ENCODE data around the gene CTSC. TPM values are rescaled to one million over a fixed set of nuclear protein-coding genes. Genes with fewer than 3 reads are reported as not detected.

Gene CTSC
- total and polyA plus RNA-seq, 9 of the 15 experiments (the other 6 are each of a cell fraction or from before 2014, with no cell fraction given) = 113 to 403 (median 187) TPM

DNA sequence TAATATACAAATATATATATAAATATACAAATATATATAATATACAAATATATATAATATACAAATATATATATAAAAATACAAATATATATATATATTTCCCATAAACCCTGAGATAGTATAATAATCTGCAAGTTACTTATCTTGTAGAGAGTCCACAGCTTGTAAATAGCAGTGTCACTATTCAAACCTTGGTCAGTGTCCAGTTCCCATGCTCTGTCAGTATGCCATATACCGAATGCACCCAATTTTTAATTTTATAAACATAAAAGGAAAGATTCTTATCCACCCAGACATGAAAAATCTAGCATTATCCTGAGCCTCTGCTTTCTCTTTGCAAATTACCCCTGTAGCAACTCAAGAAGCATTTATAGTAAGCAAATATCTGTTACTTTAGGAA is 21.6 kb upstream of the CTSC start:
- Histone ChIP-seq H3K4me1 (replicated peaks in 1 of 2; ENCODE audit: control insufficient read depth in 2 of 2, insufficient read depth in 2 of 2, low read length in 2 of 2) (peaks cover 0 to 16% of the 10 kb centered on the region in 2 experiments; a peak in 3 of 5 replicates), H2AFZ (ENCODE audit: low read depth, low read length) (peak overlapping the region; percentile 49), H3K27me3 (ENCODE audit: control insufficient read depth in 2 of 2, insufficient read depth in 2 of 2, low read length in 2 of 2) (no peaks in the 10 kb centered on the region), H3K4me2 (ENCODE audit: insufficient read depth, low read length) (peak overlapping the region; percentile 73), H3K79me2 (ENCODE audit: control insufficient read depth, insufficient read depth, low read length) (no peaks in the 10 kb centered on the region), H3K36me3 (ENCODE audit: control insufficient read depth, insufficient read depth, low read length) (no peaks in the 10 kb centered on the region; the same call in 2 of the 3 replicates), H3K9me3 (replicated peaks; ENCODE audit: control insufficient read depth, insufficient read depth, low read depth, low read length) (no peaks in the 10 kb centered on the region), H3K4me3 (no peak overlapping the region), H3K9me1 (ENCODE audit: control insufficient read depth, insufficient read depth, low read length) (no peaks in the 10 kb centered on the region), H3K27ac (ENCODE audit: extremely low read depth, low read depth, low read length) (peak overlapping the region; percentile 43), H3K9ac (ENCODE audit: insufficient read depth in 1 of 2, low read depth in 2 of 2, low read length in 2 of 2) (peak overlapping the region in 1 of 2 experiments; percentile 29; a peak in 1 of 4 replicates), H4K20me1 (replicated peaks; ENCODE audit: control insufficient read depth, insufficient read depth, low read length) (no peaks in the 10 kb centered on the region)
- ChIA-PET CTCF (ENCODE audit: low intra/inter-chr PET ratio) (no interaction called here), POLR2A (interaction anchor here (0.8 to 1.2 kb wide), 5 partner anchors 9 to 69 kb away, joined by 3 to 6 read pairs (median 4); partner anchors contain the start of gene CTSC)
- TF ChIP-seq, protein P1, sequence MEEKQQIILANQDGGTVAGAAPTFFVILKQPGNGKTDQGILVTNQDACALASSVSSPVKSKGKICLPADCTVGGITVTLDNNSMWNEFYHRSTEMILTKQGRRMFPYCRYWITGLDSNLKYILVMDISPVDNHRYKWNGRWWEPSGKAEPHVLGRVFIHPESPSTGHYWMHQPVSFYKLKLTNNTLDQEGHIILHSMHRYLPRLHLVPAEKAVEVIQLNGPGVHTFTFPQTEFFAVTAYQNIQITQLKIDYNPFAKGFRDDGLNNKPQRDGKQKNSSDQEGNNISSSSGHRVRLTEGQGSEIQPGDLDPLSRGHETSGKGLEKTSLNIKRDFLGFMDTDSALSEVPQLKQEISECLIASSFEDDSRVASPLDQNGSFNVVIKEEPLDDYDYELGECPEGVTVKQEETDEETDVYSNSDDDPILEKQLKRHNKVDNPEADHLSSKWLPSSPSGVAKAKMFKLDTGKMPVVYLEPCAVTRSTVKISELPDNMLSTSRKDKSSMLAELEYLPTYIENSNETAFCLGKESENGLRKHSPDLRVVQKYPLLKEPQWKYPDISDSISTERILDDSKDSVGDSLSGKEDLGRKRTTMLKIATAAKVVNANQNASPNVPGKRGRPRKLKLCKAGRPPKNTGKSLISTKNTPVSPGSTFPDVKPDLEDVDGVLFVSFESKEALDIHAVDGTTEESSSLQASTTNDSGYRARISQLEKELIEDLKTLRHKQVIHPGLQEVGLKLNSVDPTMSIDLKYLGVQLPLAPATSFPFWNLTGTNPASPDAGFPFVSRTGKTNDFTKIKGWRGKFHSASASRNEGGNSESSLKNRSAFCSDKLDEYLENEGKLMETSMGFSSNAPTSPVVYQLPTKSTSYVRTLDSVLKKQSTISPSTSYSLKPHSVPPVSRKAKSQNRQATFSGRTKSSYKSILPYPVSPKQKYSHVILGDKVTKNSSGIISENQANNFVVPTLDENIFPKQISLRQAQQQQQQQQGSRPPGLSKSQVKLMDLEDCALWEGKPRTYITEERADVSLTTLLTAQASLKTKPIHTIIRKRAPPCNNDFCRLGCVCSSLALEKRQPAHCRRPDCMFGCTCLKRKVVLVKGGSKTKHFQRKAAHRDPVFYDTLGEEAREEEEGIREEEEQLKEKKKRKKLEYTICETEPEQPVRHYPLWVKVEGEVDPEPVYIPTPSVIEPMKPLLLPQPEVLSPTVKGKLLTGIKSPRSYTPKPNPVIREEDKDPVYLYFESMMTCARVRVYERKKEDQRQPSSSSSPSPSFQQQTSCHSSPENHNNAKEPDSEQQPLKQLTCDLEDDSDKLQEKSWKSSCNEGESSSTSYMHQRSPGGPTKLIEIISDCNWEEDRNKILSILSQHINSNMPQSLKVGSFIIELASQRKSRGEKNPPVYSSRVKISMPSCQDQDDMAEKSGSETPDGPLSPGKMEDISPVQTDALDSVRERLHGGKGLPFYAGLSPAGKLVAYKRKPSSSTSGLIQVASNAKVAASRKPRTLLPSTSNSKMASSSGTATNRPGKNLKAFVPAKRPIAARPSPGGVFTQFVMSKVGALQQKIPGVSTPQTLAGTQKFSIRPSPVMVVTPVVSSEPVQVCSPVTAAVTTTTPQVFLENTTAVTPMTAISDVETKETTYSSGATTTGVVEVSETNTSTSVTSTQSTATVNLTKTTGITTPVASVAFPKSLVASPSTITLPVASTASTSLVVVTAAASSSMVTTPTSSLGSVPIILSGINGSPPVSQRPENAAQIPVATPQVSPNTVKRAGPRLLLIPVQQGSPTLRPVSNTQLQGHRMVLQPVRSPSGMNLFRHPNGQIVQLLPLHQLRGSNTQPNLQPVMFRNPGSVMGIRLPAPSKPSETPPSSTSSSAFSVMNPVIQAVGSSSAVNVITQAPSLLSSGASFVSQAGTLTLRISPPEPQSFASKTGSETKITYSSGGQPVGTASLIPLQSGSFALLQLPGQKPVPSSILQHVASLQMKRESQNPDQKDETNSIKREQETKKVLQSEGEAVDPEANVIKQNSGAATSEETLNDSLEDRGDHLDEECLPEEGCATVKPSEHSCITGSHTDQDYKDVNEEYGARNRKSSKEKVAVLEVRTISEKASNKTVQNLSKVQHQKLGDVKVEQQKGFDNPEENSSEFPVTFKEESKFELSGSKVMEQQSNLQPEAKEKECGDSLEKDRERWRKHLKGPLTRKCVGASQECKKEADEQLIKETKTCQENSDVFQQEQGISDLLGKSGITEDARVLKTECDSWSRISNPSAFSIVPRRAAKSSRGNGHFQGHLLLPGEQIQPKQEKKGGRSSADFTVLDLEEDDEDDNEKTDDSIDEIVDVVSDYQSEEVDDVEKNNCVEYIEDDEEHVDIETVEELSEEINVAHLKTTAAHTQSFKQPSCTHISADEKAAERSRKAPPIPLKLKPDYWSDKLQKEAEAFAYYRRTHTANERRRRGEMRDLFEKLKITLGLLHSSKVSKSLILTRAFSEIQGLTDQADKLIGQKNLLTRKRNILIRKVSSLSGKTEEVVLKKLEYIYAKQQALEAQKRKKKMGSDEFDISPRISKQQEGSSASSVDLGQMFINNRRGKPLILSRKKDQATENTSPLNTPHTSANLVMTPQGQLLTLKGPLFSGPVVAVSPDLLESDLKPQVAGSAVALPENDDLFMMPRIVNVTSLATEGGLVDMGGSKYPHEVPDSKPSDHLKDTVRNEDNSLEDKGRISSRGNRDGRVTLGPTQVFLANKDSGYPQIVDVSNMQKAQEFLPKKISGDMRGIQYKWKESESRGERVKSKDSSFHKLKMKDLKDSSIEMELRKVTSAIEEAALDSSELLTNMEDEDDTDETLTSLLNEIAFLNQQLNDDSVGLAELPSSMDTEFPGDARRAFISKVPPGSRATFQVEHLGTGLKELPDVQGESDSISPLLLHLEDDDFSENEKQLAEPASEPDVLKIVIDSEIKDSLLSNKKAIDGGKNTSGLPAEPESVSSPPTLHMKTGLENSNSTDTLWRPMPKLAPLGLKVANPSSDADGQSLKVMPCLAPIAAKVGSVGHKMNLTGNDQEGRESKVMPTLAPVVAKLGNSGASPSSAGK (IDR thresholded peaks at IDR 0.05) = 0 out of 2 replicates have a peak, but pooled peaks have one; percentile 20
- no peak for TF ChIP-seq MED1 (CRISPR knock-in tag; IDR thresholded peaks at IDR 0.05; ENCODE audit: borderline replicate concordance)
- no peak for TF ChIP-seq GATAD2B (IDR thresholded peaks at IDR 0.05; ENCODE audit: borderline replicate concordance)
- TF ChIP-seq RBM17 (IDR thresholded peaks at IDR 0.05; ENCODE audit: borderline replicate concordance, low read depth, low read length) = no peak
- BruUV-seq (replicated peaks) = no TSS peak
- 12% methylated on average over 1 of the region's 1 CpG for WGBS (ENCODE audit: insufficient coverage, low coverage, missing lambda C conversion rate)
- DNase-seq (ENCODE audit: extremely low read depth in 1 of 4, low spot score in 3 of 4) = peak in 1 of 4 experiments; percentile 40
- no peak for FAIRE-seq
- in situ Hi-C loops (cut with MboI) = no loop called here
- ATAC-seq = peak; percentile 57
- intact Hi-C loops (cut with micrococcal nuclease) = loop anchor here (5.0 kb wide), 1 partner anchor 63 kb away; no protein-coding TSS in a partner anchor

All from K562 (cell line).